Activated effector memory CD4-positive, alpha-beta T cell treated with anti-CD3 and anti-CD28 coated beads, Interleukin-2, amount 50 U/mL, for 16 hours (primary cell): ENCODE data around the gene PSPC1.
"Not testable (repeated sequence)": the region's sequence is repeated elsewhere in the genome, so short reads cannot be mapped to it uniquely, and the experiment has no call there.

Experiments used
- DNase-seq: peaks from one replicate; pipeline ENCODE4 v3.0.0-alpha.2; 2020

The PSPC1 gene

DNA sequence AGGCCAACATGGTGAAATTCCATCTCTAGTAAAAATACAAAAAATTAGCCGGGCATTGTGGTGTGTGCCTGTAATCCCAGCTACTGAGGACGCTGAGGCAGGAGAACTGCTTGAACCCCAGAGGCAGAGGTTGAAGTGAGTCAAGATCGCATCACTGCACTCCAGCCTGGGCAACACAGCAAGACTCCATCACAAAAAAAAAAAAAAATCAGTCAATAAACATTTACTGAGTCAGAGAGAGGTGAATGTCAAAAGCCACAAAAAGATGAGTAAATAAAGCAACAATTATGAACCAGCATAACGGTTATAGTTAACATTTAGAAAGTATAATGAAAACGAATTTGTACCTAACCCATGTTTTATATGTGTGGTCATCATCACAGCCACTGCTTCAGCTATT, 23.1 kb downstream of the PSPC1 start:
- no peak for DNase-seq

DNA sequence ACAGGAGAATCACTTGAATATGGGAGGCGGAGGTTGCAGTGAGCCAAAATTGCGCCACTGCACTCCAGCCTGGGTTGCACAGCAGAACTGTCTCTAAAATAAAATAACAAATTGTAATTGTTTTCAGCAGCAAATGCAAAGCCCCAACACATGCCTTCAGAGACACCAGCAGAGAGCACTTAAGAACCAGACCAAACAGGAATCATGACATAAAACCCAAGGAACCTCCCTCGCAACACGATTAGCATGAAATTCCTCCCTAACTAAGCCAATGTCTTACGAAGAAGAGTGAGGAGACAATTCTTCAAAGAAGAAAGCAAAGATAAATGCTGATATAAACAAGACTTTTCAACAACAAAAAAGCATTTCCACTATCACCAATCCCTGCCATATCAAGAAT, 40.1 kb downstream of the PSPC1 start:
- no peak for DNase-seq

DNA sequence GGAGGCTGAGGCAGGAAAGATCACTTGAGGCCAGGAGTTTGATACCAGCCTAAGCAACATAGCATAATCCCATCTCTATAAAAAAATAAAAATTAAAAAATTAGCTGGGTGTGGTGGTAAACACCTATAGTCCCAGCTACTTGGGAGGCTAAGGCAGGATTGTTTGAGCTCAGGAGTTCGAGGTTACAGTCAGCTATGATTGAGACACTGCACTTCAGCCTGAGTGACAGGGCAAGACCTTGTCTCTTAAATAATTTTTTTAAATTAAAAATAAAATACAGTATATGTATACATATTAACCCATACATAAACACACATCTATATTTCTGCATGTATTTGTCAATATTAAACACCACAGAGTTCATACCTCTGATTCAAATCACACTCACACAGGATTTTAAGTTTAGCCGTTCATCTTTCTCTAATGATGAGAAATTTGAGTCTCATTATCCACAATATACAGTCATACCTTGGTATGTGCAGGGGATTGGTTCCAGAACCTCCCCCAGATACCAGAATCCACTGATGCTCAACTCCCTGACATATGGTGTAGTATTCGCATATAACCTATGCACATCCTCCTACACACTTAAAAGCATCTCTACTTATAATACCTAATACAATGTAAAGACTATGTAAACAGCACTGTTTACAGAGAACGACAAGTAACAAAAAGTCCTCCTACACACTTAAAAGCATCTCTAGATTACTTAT, 44.7 kb downstream of the PSPC1 start:
- no peak for DNase-seq

DNA sequence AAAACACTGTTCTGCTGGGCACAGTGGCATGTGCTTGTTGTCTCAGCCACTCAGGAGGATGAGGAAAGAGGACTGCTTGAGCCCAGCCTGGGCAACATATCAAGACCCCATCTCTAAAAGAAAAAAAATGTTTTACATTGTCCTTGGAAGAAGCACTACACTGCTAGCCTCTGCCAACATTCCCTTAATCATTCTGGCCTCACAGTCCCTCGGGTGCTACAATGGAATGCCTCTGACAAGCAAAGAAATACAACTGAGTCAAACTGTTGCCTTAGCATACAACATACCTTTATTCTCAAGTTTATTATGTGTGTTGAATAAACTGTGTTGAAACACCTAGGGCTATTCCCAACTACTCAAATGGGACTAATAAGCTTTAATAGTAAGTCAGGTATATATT, 56.1 kb downstream of the PSPC1 start:
- DNase-seq: no peak

DNA sequence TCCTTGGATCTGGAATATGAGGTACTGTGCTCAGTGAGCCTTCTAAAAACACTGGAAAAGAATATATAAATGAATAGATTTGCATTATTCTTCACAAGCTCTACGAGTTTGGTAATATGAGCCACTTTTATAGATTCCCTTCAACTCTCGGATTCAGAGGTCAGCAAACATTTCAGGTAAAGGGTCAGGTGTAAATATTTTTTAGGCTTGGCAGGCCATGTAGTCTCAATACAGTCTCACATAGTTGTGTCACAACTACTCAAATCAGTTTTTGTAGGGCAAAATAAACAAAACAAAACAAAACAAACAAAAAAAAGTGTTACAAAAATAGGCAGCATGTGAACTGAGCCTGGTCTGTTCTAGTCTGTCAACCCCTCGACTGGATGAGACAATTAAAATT, 57.4 kb downstream of the PSPC1 start:
- DNase-seq: no peak

DNA sequence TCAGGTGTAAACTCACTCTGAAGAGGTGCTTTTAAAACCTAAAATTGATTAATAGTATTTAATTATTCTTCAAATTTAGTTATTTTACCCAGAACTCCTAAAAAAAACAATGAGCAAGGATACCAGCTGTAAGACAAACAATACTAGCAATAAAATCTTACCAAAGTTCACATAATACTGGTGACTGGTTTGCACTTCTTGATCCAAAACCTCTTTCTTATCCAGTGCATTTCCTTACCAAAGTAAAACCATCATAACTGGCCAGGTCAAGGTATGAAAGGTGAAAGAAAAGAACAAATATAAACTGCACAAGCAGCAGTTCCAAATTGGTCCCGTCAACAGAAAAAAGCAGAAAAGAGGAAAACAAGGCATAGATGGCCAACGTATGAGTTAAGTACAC, 62.7 kb downstream of the PSPC1 start:
- DNase-seq: no peak

DNA sequence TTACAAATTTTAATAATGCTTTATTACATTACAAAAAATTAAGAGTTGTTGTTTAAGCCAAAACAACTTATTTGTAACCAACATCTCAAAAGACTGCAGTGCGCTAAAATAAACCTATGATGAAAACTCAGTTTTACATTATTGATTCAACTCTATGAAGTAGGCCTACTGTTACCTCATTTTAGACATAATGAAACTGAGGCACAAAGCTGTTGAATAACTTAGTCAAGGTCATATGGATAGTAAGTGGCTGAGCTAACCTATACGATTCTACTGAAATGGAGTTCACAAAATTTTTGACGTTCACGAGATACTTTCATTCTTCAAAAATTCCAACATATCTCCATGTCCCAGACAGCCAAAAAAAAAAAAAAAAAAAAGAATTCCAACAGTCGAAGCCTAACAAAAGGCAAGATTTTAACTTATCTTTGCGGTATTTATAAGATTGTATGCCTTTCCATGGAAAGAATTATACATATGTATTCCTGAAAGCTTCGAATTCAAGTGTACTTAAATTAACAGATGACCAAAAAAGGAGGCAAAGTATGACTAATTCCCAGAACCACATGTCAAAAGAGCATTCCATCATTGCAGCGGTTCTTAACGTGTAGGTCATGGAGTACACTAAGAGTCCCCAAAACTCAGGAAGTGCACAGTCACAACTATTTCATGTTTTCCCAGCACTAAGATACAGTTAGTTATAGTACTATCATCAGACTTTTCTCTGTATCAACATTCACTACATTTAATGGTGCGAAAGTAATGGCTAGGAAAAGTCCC, 69.4 kb downstream of the PSPC1 start:
- DNase-seq: no peak

DNA sequence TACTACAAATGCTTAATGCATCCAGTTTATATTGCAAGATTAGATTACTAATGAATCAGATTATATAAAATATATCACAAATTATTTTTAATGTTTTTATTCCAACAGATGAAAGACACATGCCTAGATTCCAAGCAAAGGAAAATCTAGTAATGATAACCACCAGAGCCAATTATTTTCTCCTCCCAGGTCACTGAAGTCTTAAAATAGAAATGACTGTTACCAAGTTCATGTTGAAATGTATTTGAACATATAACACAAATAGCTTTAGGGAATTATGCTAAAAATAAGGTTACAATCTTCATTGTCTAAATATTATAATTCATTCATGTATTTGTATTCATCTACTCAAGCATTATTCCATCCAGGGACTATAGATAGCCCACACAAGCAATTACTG, 73.0 kb downstream of the PSPC1 start:
- DNase-seq: not testable (repeated sequence)

DNA sequence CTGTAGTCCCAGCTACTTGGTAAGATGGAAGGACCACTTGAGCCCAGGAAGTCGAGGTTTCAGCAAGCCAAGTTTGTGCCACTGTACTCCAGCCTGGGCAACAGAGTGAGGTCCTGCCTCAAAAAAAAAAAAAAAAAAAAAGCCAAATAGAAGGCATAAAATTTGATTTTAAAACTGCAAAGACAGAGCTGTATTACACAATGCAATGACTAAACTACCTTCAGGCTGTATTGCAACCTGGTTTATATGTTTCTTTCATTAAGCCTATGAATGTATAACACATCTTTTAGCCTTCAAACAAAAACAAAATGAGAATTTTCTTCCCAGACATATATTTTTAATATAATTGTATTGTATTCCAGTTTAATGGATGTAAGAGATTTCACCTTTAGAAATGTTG, 73.7 kb downstream of the PSPC1 start:
- not testable (repeated sequence) for DNase-seq

DNA sequence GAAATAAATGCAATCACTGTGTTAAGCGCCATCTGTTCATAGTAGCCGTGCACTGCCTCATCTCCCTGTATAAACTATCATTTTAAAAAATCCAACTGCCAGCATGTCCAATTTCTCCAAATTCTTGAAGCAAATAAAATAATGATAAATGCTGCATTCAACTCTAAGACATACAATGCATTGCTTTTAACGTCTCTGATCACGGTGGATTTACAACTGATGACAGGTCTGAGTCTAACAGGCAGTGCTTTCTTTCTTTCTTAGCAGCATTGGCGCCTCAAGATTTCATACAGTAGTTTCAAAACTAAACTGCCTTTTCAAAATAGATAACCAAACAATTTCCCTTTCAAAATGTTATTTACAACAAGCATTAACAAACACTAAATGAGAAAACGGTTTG, 78.5 kb downstream of the PSPC1 start:
- not testable (repeated sequence) for DNase-seq

DNA sequence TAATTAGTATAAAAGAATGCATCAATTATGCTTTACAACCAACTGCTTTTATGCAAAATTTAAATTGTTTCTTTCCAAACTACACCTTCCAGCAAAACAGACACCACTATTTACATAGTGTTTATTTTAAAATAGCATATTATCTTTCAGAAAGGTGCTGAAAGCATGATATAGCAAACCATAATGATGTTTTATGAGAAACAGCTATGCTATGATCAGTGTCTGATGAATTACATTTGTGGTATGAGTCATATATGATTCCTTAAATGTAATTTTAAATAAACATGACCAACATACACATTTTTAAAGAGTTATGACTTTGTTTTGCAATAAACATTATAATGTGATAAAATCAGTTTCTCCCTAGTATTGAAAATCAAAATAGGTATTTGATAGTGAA, 81.1 kb downstream of the PSPC1 start:
- DNase-seq: not testable (repeated sequence)

DNA sequence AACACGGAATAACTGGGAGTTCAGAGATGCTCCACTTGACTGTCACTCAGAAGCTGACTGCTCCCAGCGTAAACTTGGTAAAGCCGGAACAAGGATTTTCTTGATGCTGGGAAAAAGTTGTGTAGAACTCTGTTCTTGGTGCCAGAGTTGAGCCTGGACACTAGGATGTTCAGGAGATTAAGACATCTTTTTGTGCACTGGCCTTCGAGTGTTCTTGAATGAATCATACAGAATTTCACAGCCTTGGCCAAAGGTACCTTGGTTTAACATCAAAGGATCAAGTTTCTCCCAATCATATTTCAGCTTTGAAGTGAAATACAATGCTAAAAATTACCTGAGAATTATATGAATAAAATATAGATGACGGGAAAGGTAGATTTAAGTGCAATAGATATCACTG, 81.8 kb downstream of the PSPC1 start:
- not testable (repeated sequence) for DNase-seq

DNA sequence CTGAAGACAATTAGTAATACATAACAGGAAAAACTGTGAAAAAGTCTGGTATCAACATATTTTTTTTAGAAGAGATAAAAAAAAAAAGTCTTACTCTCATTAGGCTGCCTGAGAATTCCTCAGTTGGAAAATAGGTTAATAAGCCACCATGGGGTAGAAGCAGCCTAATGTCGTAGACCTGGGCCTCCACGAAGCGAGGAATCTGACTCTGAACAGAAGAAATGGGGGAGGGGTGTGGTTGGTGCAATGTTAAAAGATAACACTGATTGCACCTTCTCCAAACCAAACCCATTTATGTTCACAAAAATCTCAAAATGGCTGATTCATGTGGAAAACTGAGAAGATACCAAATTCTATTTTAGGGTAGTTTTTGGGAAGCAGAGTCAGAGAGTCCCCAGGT, 86.9 kb downstream of the PSPC1 start:
- no peak for DNase-seq

DNA sequence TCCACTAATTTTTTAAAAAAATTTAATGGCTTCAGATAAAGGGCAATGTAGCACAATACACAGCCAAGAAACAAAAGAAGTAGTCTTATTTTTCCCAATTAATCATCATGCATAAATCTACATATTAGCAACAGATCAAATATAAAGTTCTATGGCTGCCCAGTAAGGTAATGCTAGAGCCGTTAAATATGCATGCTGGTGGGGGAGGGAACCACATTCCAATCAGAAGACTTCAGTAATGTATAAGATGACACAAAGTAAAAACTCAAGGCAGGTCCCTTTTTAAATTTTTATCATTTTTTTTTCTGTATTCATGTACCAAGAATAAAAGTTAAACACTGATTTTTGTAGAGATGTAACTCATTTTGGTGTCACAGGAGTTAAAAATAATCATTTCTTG, 87.3 kb downstream of the PSPC1 start:
- no peak for DNase-seq

DNA sequence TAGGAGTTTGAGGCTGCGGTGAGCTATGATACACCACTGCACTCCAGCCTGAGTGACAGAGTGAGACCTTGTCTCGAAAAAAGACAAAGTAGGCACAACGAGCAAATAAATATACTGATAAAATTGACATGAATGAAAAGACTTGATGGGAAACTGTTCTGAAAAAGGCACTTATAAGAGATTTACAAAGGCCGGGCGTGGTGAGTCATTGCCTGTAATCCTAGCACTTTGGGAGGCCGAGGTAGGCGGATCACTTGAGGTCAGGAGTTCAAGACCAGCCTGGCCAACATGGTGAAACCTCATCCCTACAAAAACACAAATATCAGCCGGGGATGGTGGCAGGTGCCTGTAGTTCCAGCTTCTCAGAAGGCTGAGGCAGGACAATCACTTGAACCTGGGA, 91.3 kb downstream of the PSPC1 start:
- not testable (repeated sequence) for DNase-seq

DNA sequence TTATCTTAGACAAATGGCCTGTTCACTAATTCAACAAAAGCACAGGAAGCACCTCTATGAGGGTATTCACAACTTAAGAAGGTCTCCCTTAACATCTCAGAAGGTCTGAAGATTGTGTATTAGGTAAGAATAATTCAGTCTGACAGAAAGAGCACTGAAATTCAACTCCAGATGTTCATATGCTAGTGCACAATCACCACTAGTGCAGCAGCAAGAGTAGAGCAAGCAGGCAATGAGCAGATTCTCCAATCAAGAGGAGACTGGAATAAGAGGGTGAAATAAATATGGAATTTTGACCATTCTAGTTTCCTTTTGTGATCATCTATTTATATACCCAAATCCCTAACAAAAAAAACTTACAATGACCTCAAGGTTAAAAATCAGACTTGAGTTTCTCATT, 97.3 kb downstream of the PSPC1 start:
- DNase-seq: no peak

DNA sequence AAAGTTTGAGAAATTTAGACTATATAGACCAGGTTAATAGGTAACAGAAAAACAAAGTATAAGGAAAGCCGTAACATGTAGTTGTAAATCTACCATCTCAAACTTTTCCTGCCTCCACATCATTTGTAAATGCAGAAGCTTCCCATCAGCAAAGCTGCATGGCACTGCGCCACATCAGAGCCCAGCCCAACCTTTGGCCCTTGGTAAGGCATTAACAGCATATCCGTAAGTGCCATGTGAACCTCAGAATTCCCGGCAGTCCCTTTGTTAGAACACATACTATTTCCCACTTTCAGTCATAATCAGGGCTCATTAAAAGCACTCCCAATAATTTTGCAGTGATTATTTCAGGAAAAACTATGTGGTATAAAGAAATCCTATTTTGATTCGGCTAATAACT, 97.7 kb downstream of the PSPC1 start:
- no peak for DNase-seq

DNA sequence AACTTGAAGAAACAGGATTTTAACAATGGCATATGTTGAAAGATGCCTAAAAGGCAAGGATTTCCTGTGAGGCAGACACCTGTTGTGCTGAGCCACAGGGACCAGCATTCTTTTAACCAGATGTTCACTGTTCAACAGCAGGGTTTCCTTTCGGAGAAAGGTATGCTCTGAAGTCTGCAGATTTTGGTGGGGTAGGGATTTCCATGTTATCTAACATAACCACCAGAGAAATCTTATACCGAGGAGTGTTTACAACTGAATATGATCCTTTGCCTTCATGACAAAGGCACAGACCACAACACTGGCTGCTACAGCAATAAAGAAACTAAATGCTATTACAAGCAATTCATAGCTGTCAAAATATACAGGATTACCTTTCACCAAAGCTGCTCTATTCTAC, 101.2 kb downstream of the PSPC1 start:
- no peak for DNase-seq

DNA sequence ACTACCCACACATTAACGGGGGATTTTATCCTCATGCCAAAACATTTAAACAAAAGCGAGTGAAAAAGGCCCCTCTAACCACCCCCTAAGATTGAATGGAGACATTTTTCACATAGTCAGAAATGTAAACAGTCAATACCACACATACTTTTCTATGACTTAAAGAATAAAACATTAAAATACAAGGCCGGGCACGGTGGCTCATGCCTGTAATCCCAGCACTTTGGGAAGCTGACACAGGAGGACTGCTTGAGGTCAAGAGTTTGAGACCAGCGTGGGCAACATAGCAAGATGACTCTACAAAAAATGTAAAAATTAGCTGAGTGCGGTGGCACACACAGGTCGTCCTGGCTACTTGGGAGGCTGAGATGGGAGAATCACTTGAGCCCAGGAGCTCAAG, 102.0 kb downstream of the PSPC1 start:
- no peak for DNase-seq

DNA sequence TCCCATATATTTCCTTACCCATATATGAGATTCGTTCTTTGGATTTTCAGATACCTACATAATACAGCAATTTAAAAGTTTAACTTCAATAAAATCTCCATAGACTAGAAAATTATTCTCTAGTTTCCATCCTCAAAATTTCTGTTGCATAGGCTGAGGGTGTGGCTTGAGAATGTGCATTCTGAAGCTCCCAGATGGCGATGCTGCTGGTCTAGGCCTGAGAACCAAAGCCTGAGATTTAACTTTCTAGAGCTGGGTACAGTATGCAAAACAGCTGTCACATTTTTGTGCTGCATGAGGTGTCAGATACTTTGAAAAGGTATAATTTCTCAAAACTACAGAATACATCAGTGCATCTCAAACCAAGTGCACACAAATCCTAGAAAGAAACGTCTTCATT, 106.6 kb downstream of the PSPC1 start:
- no peak for DNase-seq

DNA sequence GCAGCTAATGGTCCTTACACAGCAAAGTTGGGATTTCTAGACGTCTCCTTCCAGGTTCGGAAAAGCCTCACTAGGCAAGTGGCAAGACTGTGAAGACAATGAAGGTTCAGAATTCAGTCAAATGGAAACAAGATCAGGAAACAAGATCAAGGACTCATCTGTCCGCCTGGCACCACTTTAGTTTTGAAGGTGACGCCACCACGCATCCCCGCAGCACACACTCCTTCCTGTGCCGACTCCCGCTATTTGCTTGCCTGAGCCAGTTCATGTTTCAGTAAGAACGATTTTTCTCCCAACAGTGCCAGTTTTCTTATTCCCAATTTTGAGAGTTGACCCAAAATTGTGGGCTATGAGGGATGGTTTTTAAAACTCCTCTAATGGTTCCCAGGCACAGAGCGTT, 107.8 kb downstream of the PSPC1 start:
- no peak for DNase-seq

DNA sequence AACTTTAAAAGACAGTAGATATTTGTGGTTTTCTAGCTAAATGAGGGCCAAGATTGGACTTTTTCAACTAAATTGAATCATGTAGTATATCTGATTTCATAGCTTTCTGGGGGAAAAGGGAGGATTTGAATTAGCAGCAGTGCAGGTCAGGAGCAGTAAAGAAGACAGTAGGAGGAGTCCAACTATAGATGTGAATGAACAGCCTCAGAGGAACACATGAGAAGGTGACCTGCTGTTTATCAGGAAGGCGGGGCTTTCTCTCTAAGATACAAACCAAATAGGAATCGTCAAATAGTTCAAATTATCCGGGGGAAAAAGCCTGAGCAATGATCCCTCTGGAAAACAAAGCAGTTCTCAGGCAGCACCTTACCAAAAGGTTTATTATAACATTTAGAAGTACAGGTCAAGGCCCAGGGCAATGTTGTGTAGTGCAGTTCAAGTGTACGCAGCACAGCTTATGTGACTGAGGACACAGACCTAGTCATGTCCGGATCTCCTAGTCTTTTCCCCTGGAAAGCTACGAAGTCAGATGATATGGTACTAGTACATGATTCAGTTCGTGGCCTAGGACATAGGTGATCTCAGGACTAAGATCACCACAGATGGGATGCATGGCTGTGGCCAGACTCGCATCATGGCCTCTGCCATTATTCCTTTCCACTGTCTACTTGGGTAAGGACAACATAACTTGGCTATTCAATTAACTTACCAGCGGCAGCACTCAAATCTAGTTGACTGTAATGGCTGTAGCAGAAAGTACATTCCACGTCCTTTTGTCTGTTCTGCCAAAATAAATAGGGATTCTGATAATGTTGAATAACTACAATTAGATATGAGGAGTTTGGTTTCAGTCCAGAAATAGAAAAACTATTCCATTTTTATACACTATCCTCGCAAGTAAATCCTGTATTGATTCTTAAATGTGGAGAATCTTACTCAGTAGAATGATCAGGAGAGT, 109.0 kb downstream of the PSPC1 start:
- no peak for DNase-seq

DNA sequence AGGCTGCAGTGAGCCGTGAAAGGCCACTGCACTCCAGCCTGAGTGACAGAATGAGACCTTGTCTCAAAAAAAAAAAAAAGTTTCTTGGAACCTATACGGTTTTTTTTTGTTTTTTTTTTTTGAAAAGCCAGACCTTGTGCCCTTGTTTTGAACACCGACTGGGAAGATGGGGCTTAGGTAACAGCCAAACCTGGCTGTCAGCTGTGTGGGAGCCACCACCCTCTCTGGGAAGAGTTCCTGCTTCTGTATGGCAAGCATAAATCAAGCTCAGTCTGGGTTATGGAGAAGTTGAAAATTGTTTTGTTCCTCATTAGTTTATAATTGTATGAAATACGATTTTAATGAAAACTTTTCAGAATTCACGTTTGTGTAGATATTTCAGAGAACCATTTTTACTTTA, 109.8 kb downstream of the PSPC1 start:
- no peak for DNase-seq

DNA sequence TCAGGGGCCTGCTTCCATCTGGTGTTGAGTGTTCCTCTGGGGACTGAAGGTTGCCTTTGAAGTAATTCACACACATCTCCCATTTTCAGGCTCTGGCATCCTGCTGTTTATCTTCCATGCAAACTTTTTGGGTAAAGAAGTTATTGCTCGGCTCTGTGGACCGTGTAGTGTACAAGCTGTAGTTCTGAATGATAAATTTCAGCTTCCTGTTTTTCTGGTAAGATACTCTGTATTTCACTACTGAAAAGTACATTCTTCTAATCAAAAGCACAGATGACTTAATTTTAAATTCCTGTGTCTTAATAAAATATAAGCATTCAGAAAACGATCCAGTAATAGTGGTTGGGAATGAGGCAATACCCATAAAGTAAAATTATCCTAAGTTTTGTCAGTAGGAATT, 112.6 kb downstream of the PSPC1 start:
- no peak for DNase-seq
